Astrocyte (in vitro differentiated cells and primary cell): ENCODE measurements around the gene PPM1K. TPM values are rescaled to one million over a fixed set of nuclear protein-coding genes. Genes with fewer than 3 reads are reported as not detected.

ENCODE experiments used
- DNase-seq: peaks from one replicate; pipeline ENCODE4 v3.0.0-alpha.2; 2010; ENCODE audit warnings: low read depth
- FAIRE-seq: peaks from 2 replicates; lab custom pipeline; 2011; peaks lifted over from hg19 to GRCh38; lab: Jason Lieb, UNC
- H2AFZ ChIP-seq: 2 replicates; pipeline ENCODE4 v1.6.0; 2012; ENCODE audit warnings: low read depth, low read length, inconsistent platforms
- H3K27ac ChIP-seq: 2 replicates; pipeline ENCODE4 v1.5.1; 2011; ENCODE audit warnings: low read depth, low read length, inconsistent platforms
- H3K27me3 ChIP-seq: 2 replicates; pipeline ENCODE4 v1.6.0; 2011; ENCODE audit warnings: low read length, inconsistent platforms; ENCODE audit not compliant: insufficient read depth
- H3K36me3 ChIP-seq: 2 replicates; pipeline ENCODE4 v1.5.1; 2011; ENCODE audit warnings: low read length, inconsistent platforms; ENCODE audit not compliant: insufficient read depth
- H3K4me1 ChIP-seq: 2 replicates; pipeline ENCODE4 v1.5.1; 2011; ENCODE audit warnings: low read length, inconsistent platforms; ENCODE audit not compliant: insufficient read depth
- H3K4me2 ChIP-seq: 2 replicates; pipeline ENCODE4 v1.6.0; 2012; ENCODE audit warnings: low read length, inconsistent platforms
- H3K4me3 ChIP-seq: 2 replicates; pipeline ENCODE4 v1.5.1; 2011; ENCODE audit warnings: low read depth, mild to moderate bottlenecking, low read length, inconsistent platforms; ENCODE audit not compliant: insufficient read depth
- H3K79me2 ChIP-seq: 2 replicates; pipeline ENCODE4 v1.6.0; 2012; ENCODE audit warnings: mild to moderate bottlenecking, low read length, inconsistent platforms; ENCODE audit not compliant: insufficient read depth
- H3K9ac ChIP-seq: 2 replicates; pipeline ENCODE4 v1.6.0; 2012; ENCODE audit warnings: mild to moderate bottlenecking, low read length, inconsistent platforms
- H3K9me3 ChIP-seq: 2 replicates; pipeline ENCODE4 v1.5.1; 2012; ENCODE audit warnings: low read depth, mild to moderate bottlenecking, low read length, inconsistent platforms; ENCODE audit not compliant: insufficient read depth
- H4K20me1 ChIP-seq: 2 replicates; pipeline ENCODE4 v1.6.0; 2012; ENCODE audit warnings: low read length, inconsistent platforms; ENCODE audit not compliant: insufficient read depth
- H3K27ac Mint-ChIP-seq: one replicate; pipeline ENCODE4 v1.8.0; 2021; ENCODE audit warnings: mild to moderate bottlenecking, mixed read lengths; ENCODE audit not compliant: unreplicated experiment
- H3K27me3 Mint-ChIP-seq: one replicate; pipeline ENCODE4 v1.8.0; 2021; ENCODE audit warnings: low read depth, mixed read lengths; ENCODE audit not compliant: unreplicated experiment
- H3K36me3 Mint-ChIP-seq: one replicate; pipeline ENCODE4 v1.8.0; 2021; ENCODE audit warnings: low read depth, mixed read lengths; ENCODE audit not compliant: unreplicated experiment
- H3K4me1 Mint-ChIP-seq: one replicate; pipeline ENCODE4 v1.8.0; 2021; ENCODE audit warnings: low read depth, mixed read lengths; ENCODE audit not compliant: unreplicated experiment
- H3K4me3 Mint-ChIP-seq: one replicate; pipeline ENCODE4 v1.8.0; 2021; ENCODE audit warnings: mild to moderate bottlenecking, moderate library complexity, mixed read lengths; ENCODE audit not compliant: unreplicated experiment
- H3K9me3 Mint-ChIP-seq: one replicate; pipeline ENCODE4 v1.8.0; 2021; ENCODE audit warnings: mild to moderate bottlenecking, mixed read lengths; ENCODE audit not compliant: unreplicated experiment
- CTCF ChIP-seq: IDR thresholded peaks from 2 replicates; pipeline ENCODE4 v1.5.1; 2011; ENCODE audit warnings: low read depth, mild to moderate bottlenecking, inconsistent platforms, low read length, moderate library complexity; ENCODE audit not compliant: insufficient read depth
- EZH2 ChIP-seq: IDR thresholded peaks from 2 replicates; pipeline ENCODE4 v1.6.1; 2012; ENCODE audit warnings: mild to moderate bottlenecking, low read length, inconsistent platforms; ENCODE audit not compliant: insufficient read depth
- total RNA-seq: library from RNA; stranded (reverse); gene quantifications from 2 replicates; pipeline ENCODE4 v1.2.1, GENCODE V29; 2021

Gene PPM1K
- total RNA-seq, 1 donor from 2014 or later: 39.9 TPM

- H3K36me3 Mint-ChIP-seq: no peaks in the 10 kb centered on the region
- H3K9me3 Mint-ChIP-seq: peaks cover 14% of the 10 kb centered on the region
- H3K27ac Mint-ChIP-seq: no peak overlapping the region
- H3K4me3 Mint-ChIP-seq: no peak overlapping the region
- DNase-seq: peak; percentile 14
- no peaks in the 10 kb centered on the region for H3K27me3 ChIP-seq
- no peak overlapping the region for H3K9ac ChIP-seq
- no peak overlapping the region for H2AFZ ChIP-seq
- no peak overlapping the region for H3K4me3 ChIP-seq
- H4K20me1 ChIP-seq: no peaks in the 10 kb centered on the region
- H3K4me2 ChIP-seq: no peak overlapping the region
- H3K27ac ChIP-seq: no peak overlapping the region
- FAIRE-seq: no peak
- no peaks in the 10 kb centered on the region for H3K36me3 ChIP-seq
- peaks cover 4% of the 10 kb centered on the region for H3K4me1 ChIP-seq
- no peaks in the 10 kb centered on the region for H3K4me1 Mint-ChIP-seq
- no peaks in the 10 kb centered on the region for H3K79me2 ChIP-seq
- TF ChIP-seq CTCF (no peak), EZH2 (no peak)
- no peaks in the 10 kb centered on the region for H3K9me3 ChIP-seq
- H3K27me3 Mint-ChIP-seq: no peaks in the 10 kb centered on the region
Measured at GRCh38 chr4:88225232-88226105, 58.9 kb downstream of the PPM1K start.

GRCh38 chr4:88223516-88223915 is 60.8 kb downstream of the PPM1K start:
- Histone ChIP-seq H3K27me3 (no peaks in the 10 kb centered on the region), H3K36me3 (no peaks in the 10 kb centered on the region), H3K4me3 (no peak overlapping the region), H4K20me1 (no peaks in the 10 kb centered on the region), H3K9me3 (no peaks in the 10 kb centered on the region), H3K27ac (no peak overlapping the region), H3K4me1 (peaks cover 4% of the 10 kb centered on the region), H3K9ac (no peak overlapping the region), H2AFZ (no peak overlapping the region), H3K79me2 (no peaks in the 10 kb centered on the region), H3K4me2 (no peak overlapping the region)
- Mint-ChIP-seq H3K36me3 (no peaks in the 10 kb centered on the region), H3K4me1 (no peaks in the 10 kb centered on the region), H3K4me3 (no peak overlapping the region), H3K9me3 (peaks cover 11% of the 10 kb centered on the region), H3K27me3 (peaks cover 2% of the 10 kb centered on the region), H3K27ac (no peak overlapping the region)
- TF ChIP-seq EZH2: no peak
- TF ChIP-seq CTCF: no peak
- DNase-seq (no peak), FAIRE-seq (no peak)

GRCh38 chr4:88219099-88219498 is 65.3 kb downstream of the PPM1K start:
- TF ChIP-seq EZH2 (no peak), CTCF (peak; percentile 70)
- Histone ChIP-seq H3K4me1 (no peaks in the 10 kb centered on the region), H3K36me3 (no peaks in the 10 kb centered on the region), H3K9me3 (no peaks in the 10 kb centered on the region), H2AFZ (no peak overlapping the region), H4K20me1 (no peaks in the 10 kb centered on the region), H3K27me3 (no peaks in the 10 kb centered on the region), H3K4me3 (no peak overlapping the region), H3K4me2 (peak overlapping the region; percentile 34), H3K27ac (no peak overlapping the region), H3K9ac (no peak overlapping the region), H3K79me2 (no peaks in the 10 kb centered on the region)
- DNase-seq (peak; percentile 30), FAIRE-seq (no peak)
- Mint-ChIP-seq H3K36me3 (no peaks in the 10 kb centered on the region), H3K9me3 (peaks cover 8% of the 10 kb centered on the region), H3K27ac (no peak overlapping the region), H3K4me3 (no peak overlapping the region), H3K27me3 (peaks cover 2% of the 10 kb centered on the region), H3K4me1 (no peaks in the 10 kb centered on the region)
